Right hindlimb (tissue), 1 donor: ENCODE measurements around the gene TRIM27.
"Not testable (repeated sequence)": the region's sequence is repeated elsewhere in the genome, so short reads cannot be mapped to it uniquely, and the experiment has no call there.

Source experiments
- DNase-seq: peaks from one replicate; pipeline ENCODE4 v3.0.0-alpha.2; 2018

The TRIM27 gene

DNA sequence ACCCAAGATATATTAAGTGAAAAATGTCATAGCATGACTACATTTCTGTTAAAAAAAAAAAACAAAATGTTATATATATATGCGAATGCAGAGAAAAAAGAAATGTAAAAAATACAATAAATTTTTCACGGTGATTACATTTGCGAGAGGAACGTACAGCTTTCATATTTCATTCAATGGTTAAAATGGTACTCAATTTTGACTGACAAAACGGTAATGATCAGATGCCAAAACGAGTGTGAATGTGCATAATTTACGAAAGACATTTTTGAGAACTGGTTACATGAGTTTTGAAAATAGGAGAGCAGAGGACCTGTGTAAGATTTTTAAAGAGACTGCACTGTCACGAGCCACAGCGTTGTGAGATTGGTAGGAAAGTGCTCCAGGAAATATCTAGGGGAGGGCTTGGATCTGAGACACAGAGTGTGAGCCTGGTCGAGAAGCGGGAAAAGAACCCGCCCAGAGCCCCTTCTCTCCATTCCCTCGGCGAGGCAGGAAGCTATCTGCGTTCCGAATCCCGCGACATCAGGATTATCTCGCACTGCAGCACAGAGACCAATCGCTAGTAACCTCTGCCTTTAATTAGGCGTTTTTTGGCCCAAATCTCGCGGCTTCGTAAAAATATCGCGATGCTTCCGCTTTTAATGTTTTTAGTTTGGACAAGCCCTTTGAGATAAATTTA lies 28.5 kb downstream of the TRIM27 start:
- DNase-seq, result peak; percentile 97

DNA sequence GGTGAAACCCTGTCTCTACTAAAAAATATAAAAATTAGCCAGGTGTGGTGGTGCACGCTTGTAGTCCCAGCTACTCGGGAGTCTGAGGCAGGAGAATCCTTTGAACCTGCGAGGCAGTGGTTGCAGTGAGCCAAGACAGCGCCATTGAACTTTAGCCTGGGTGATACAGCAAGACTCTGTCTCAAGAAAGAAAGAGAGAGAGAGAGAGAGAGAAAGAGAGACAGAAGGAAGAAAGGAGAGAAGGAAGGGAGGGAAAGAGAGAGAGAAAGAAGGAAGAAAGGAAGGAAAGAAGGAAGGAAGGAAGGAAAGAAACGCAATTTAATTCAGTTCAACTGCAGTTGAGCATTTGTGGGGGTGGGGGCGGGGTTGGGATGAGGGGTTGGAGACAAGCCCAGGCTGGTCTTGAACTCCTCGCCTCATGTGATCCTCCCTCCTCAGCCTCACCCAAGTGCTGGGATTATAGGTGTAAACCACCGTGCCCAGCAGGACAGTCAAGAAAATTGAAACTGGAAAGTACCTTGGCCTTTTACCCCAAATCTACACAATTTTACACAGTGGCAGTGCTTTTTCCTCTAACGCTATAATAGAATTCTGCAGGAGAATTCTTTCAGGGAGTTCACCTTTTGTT lies 30.5 kb downstream of the TRIM27 start:
- no peak for DNase-seq

DNA sequence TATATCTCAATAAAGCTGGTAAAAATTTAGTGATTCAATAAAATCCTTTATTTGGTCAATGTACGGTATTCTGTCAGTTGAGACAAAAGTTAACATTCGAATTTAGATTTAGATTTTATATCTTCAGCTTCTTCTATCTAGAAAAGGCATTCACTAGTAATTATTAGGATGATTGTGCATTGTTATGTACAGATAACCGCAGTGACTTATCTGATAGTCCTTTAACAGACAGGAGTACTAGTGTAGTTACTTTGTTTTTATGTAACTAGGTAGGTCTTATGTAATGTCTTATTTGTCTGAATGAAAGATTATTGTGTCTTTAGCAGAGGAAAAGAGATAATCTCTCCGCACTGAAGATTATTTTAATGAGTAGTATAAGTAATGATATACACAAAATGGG lies 31.3 kb downstream of the TRIM27 start:
- DNase-seq, result no peak

DNA sequence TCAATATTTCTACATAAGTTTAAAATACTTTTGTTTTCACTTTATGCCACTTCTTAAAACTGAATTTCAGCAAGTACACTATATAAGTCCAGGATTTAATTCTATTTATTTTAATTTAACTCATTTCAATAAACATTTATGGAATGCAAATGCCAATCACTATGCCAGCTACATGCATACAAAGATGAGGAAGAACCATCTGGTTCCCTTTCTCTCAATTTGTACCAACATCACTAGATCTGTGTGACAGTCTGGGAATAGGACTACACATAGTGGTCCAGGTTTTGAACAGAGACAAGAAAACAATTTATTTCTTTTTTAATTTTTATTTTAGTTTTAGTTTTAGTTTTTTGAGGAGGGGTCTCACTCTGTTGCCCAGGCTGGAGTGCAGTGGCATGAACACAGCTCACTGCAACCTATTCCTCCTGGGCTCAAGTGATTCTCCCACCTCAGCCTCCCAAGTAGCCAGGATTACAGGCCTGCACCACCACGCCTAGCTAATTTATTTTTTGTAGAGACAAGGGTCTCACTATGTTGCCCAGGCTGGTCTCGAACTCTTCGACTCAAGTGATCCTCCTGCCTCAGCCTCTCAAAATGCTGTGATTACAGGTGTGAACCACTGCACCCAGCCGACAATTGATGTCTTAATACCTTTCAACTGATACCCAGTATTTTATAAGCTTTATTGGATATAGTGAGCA lies 35.8 kb downstream of the TRIM27 start:
- DNase-seq, result no peak

DNA sequence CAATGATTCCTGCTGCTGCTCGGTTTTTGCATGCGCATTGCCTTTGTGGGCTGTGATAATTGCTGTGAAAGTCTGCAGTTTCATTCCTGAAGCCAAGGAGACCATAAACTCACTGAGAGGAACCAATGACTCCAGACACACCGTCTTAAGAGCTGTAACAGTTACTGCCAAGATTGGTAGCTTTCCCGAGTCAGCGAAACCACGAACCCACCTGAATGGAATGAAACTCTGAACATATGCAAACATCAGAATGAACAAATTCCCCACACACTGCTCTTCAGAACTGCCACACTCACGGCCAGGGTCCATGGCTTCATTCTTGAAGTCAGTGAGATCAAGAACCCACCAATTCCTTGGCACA lies 37.7 kb downstream of the TRIM27 start:
- no peak for DNase-seq

DNA sequence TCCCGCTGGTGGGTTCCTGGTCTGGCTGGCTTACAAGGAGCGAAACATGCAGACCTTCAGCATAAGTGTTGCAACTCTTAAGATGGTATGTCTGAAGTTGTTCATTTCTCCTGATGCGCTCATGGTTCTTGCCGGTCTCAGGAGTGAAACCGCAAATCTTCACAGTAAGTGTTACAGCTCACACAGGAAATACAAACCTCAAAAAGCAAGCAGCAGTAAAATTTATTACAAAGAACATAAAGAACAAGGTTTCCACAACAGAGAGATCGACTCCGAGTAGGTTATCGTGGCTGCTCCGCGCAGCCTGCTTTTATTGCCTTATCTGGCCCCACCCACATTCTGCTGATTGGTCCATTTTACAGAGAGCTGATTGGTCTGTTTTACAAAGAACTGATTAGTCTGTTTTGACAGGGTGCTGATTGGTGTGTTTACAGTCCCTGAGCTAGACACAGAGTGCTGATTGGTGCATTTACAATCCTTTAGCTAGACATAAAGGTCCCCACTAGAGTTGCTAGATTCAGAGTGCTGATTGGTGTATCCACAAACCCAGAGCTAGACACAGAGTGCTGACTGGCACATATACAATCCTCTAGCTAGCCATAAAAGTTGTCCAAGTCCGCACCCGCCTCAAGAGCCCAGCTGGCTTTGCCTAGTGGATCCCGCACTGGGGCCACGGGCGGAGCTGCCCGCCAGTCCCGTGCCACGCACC lies 39.2 kb downstream of the TRIM27 start:
- no peak for DNase-seq

DNA sequence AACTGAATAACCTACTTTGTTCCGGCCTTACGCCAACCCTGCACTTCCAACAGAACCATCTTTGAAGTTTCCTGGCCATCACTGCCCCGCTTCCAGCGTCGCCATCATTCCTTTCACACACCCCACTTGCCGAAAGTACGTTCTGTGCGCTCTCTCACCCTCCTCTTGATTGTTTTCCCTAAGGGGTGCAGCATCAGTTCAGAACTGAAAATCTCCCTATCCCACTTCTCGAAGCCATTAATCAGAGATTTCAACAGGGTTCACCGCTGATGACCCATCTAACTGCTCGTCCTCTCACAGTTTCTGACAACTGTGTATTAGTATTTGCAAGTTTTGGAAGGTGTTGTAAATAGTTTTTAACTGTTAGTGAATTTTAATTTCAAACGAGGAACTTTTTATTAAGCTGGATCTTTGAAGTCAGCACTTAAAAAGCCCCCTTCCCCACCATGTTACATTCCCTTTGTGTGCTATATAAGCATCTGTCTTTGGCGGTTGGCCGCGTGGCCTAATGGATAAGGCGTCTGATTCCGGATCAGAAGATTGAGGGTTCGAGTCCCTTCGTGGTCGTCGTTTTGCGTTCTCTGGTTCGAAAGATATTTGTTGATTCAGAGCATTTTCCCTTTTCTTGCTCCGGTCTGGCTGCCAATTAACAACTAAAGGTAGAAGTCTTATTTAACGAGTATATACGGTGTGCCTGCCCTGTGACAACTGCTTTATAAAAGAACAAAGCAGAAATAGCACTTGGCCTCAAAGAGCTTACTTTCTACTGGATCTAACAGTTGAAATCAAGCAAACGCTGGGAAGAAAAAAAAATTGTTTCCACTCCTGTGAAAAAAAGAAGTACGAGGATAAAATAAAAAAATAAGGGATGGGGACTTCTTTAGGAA lies 42.6 kb downstream of the TRIM27 start:
- peak; percentile 87 for DNase-seq

DNA sequence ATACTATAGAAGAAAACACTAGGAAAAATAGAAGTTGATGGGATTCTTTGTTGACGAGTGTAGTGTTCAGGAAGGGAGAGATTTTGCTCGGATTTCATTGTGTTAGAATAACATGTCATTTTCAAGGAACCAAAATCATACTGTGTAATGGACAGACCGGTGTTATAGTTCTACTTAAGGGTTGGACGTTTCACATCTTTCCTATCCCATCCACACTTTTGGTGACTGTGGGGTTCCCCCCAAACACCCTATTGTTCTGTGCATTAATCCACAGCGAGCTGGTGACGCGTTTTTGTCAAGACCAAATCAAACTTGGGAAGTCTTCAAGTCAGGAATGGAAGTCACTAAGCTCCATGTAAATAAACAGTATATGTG lies 43.3 kb downstream of the TRIM27 start:
- no peak for DNase-seq

DNA sequence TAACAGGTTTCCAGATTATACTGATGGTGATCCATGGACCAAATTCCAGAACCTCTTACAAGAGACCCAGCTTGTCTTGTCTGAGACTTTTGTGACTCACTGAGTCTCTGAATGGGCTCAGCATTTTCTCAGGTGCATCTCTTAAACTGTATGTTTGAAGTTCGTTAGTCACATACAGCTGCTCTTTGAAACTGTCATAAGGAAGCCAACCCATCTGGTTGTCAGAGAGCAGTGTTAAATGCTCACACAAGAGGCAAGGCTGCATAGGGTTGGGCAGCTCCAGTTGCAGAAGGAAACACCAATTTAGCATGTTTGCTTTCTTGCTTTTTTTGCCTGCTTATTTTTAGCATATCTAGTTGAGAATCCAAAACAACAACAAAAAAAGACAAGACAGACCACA lies 47.1 kb downstream of the TRIM27 start:
- no peak for DNase-seq

DNA sequence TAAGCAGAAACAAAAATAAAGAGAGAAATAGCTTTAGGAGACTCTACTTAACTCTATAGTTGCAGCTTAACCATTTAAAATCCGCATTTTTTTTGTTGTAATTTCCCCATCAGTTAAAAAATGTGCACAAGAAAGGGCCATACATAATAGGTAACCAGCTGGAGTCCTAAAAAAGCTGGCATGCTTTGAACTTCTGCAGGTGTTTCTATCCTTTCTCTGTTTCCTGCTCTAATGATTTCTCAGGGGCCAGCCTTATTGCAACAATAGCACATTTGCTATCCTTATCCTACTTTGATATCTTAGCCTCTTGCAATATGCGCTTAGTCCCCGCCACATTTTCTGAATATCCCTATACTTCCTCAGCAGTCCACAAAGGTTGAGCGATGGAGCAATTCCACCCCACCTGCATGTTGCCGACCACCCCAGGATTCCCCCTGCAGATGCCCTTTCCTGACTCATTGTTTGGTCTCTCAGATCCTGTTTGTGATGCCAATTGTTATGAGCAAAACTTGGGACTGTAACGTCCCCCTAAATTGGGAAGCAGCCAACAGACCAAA lies 48.5 kb downstream of the TRIM27 start:
- DNase-seq, result no peak

DNA sequence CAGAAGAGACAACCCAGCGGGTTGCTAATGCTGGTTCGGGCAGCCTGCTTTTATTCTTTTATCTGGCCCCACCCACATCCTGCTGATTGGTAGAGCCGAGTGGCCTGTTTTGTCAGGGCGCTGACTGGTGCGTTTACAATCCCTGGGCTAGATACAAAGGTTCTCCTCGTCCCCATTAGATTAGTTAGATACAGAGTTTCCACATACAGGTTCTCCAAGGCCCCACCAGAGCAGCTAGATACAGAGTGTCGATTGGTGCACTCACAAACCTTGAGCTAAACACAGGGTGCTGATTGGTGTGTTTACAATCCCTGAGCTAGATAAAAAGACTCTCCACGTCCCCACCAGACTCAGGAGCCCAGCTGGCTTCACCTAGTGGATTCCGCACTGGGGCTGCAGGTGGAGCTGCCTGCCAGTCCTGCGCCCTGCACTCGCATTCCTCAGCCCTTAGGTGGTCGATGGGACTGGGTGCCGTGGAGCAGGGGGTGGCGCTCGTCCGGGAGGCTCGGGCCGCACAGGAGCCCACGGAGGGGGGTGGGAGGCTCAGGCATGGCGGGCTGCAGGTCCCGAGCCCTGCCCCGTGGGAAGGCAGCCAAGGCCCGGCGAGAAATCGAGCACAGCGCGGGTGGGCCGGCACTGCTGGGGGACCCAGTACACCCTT lies 51.5 kb downstream of the TRIM27 start:
- not testable (repeated sequence) for DNase-seq

DNA sequence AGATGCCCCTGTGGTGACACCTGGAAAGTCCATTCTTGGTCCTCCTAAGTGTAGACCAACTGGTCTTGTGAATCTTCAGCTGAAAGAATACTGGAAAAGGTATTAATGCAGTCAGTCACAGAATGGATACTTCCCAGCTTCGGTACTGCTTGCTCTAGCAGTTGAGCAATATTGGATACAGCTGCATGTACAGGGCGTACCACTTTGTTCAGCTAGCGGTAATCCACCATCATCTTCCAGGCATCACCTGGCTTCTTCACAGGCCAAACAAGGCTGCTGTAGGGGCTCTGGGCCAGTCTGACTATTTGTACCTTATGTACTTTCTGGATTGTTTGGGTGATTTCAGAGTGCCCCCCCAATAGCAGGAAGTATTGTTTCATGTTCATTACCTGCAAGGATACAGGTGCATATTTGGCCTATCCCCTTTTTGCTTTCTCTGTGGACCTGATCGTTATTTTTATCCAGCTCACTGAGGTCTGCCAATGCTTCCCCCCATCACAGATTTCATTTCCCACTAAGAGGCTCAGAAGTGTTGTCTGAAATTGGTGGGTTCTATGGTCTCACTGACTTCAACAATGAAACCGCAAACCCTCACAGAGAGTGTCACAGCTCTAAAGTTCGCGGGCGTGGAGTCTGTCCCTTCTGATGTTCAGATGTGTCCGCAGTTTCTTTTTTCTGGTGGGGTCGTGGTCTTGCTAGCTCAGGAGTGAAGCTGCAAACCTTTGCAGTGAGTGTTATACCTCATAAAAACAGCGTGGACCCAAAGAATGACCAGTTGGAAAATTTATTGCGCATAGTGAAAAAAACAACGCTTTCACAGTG lies 52.2 kb downstream of the TRIM27 start:
- DNase-seq, result no peak

DNA sequence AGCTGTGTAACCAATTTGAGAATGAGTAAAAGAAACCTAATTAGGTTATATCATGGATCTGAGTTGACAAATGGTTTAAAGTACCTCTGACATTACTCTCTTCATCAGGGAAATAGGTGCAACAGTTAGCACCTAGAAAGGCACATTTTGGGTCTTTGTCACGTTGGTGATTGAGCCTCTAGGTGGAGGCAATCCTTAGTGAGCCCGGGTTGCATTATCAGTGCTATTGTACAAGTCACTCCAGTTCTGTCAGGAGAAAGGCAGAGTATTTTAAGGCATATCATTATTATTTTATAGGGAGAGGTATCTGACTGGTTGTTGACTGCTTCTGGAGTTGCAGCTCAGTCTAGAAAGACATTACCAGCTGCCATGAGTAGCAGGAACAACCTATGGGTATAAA lies 54.9 kb downstream of the TRIM27 start:
- no peak for DNase-seq

DNA sequence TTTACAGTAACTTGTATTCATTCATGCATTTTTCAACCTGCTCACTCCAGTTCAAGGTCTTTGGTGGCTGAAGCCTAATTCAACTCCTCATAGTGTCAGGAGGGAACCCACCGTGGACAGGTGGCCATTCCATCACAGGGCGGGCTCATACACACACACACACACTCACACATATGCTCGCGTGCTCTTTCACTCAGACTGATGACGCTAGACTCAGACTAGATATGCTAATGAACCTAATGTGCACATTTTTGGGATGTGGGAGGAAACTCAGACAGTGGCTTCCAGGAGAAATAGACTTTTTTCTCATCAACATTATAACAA lies 56.7 kb downstream of the TRIM27 start:
- no peak for DNase-seq

DNA sequence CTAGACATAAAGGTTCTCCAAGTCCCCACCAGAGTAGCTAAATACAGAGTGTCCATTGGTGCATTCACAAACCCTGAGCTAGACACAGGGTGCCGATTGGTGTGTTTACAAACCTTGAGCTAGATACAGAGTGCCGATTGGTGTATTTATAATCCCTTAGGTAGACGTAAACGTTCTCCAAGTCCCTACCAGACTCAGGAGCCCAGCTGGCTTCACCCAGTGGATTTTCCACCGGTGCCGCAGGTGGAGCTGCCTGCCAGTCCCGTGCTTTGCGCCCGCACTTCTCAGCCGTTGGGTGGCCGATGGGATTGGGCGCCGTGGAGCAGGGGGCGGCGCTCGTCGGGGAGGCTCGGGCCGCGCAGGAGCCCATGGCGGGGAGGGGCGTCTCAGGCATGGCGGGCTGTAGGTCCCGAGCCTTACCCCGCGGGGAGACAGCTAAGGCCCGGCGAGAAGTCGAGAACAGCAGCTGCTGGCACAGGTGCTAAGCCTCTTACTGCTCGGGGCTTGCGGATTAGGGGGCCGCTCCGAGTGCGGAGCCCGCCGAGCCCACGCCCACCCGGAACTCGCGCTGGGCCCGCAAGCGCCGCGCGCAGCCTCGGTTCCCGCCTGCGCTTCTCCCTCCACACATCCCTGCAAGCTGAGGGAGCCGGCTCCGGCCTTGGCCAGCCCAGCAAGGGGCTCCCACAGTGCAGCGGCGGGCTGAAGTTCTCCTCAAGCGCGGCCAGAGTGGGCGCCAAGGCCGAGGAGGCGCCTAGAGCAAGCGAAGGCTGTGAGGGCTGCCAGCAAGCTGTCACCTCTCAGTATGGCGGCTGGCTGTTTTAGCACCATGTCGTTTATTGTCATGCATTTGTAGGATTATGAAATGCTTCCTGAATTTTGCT lies 57.3 kb downstream of the TRIM27 start:
- DNase-seq, result peak; percentile 82

DNA sequence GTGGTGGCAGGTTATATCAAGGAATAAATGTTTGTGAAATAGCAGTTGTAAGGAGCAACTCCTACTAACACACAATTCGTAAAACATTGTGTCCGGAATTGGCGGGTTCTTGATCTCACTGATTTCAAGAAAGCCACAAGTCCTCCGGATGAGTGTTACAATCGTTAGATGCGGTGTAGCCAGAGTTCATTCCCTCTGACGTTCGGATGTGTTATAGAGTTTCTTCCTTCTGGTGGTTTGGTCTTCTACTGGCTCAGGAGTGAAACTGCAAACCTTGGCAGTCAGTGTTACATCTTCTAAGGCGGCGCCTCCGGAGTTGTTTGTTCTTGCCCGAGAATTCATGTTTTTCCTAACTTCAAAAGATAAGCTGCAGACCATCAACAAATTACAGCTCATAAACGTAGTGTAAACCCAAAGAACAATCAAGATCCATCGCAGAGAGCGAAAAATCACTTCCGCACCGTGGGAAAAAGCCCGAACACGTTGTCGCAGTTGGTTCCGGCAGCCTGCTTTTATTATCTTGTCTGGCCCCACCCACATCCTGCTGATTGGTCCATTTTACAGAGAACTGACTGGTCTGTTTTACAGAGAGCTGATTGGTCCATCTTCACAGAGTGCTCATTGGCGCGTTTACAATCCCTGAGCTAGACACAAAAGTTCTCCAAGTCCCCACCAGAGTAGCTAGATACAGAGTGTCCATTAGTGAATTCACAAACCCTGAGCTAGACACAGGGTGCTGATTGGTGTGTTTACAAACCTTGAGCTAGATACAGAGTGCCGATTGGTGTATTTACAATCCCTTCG lies 58.2 kb downstream of the TRIM27 start:
- no peak for DNase-seq

DNA sequence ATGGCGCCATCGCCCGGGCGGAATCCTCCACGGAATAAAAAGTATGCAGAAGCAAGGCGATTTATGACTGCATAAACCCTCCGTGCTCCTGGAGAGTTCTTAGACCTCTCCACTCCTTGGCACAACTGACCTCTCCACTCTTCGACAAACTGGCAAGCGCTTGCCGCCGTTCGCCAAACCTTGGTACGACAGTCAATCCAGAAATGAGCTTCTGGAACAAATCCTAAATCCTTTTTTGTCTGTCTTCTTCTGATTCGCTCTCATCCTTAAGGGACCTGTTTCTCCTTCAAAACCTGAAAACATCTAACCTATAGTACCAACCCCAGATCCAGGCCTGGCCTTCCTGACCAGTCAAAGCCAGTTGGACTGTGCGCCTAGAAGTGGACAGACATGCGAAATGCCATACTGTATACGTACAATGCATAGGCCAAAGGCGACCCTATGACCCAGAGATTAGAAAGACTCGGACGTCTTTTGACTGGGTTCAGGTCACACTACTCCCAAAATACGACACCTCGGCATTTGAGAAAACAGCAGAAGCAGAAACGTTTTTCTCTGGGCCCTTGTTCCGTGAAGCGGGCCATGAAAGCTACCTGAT lies 59.4 kb downstream of the TRIM27 start:
- DNase-seq, result no peak

DNA sequence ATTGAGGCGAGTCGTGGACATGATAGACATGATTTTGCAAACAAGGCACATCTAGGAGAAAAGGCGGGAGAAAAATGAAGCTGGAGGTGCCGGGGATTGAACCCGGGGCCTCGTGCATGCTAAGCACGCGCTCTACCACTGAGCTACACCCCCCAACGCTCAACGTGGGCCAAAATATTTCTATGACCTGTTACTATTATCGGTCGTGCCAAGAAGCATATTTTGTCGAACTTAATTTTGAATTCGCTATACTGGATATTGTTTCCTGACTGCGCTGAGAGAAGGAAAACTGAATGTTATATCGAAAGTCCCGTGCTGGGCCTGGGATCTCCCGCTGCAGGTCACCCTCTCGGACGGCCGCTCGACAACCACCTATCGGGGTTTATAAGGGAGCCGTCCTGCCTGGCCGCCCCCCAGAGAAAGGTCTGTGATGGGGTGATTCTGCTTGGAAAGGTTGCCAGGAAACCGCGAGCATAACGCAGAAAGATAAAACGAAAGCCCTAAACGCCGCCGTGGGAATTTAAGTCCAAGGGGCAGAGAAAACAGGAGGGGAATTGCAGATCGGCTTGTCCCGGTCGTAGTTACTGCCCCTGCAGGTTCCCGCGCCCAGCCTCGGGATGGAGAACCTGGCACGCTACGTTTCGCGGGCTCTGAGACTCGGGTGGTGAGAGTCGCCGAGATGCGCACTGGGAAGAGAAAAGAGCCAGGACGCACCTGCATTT lies 60.0 kb downstream of the TRIM27 start:
- peak; percentile 86 for DNase-seq
